ENCODE measurements around the gene ABCA5. TPM values are rescaled to one million over a fixed set of nuclear protein-coding genes. Genes with fewer than 3 reads are reported as not detected.

The ABCA5 gene
- polyA plus RNA-seq, 1 experiment, result 6.5 TPM

- Histone ChIP-seq H3K36me3 (ENCODE audit: control insufficient read depth, insufficient read depth, low read length) (no peaks in the 10 kb centered on the region), H3K4me3 (ENCODE audit: low read depth, low read length) (no peak overlapping the region), H3K27me3 (ENCODE audit: control insufficient read depth, insufficient read depth, low read length) (no peaks in the 10 kb centered on the region)
- CTCF ChIA-PET, result no interaction called here
- POLR2A ChIA-PET, result no interaction called here
- no peak for DNase-seq (ENCODE audit: low read depth)
- no peak for TF ChIP-seq CTCF (IDR thresholded peaks at IDR 0.05; ENCODE audit: insufficient read depth, low read depth, low read length)
These were observed 24.0 kb upstream of the ABCA5 start for GRCh38 chr17:69350911-69351310.

- no peak for TF ChIP-seq CTCF (IDR thresholded peaks at IDR 0.05; ENCODE audit: insufficient read depth, low read depth, low read length)
- Histone ChIP-seq H3K4me3 (ENCODE audit: low read depth, low read length) (no peak overlapping the region), H3K36me3 (ENCODE audit: control insufficient read depth, insufficient read depth, low read length) (no peaks in the 10 kb centered on the region), H3K27me3 (ENCODE audit: control insufficient read depth, insufficient read depth, low read length) (no peaks in the 10 kb centered on the region)
- POLR2A ChIA-PET, result no interaction called here
- CTCF ChIA-PET, result no interaction called here
- no peak for DNase-seq (ENCODE audit: low read depth)
These were observed 21.5 kb upstream of the ABCA5 start for GRCh38 chr17:69348429-69348828.

GRCh38 chr17:69346766-69347165 is 19.8 kb upstream of the ABCA5 start:
- no peaks in the 10 kb centered on the region for H3K27me3 ChIP-seq (ENCODE audit: control insufficient read depth, insufficient read depth, low read length)
- TF ChIP-seq CTCF (IDR thresholded peaks at IDR 0.05; ENCODE audit: insufficient read depth, low read depth, low read length), result no peak
- H3K4me3 ChIP-seq (ENCODE audit: low read depth, low read length), result no peak overlapping the region
- no peak for DNase-seq (ENCODE audit: low read depth)
- ChIA-PET POLR2A (no interaction called here), CTCF (interaction anchor here (0.6 to 2.5 kb wide), 3 partner anchors 176 to 193 kb away, joined by 3 to 7 read pairs (median 4); no protein-coding TSS in a partner anchor)
- H3K36me3 ChIP-seq (ENCODE audit: control insufficient read depth, insufficient read depth, low read length), result no peaks in the 10 kb centered on the region

- DNase-seq (ENCODE audit: low read depth), result no peak
- no peak overlapping the region for H3K4me3 ChIP-seq (ENCODE audit: low read depth, low read length)
- POLR2A ChIA-PET, result no interaction called here
- CTCF ChIA-PET, result interaction anchor here (2.5 kb wide), 1 partner anchor 178 kb away, joined by 7 read pairs; no protein-coding TSS in a partner anchor
- no peaks in the 10 kb centered on the region for H3K27me3 ChIP-seq (ENCODE audit: control insufficient read depth, insufficient read depth, low read length)
- H3K36me3 ChIP-seq (ENCODE audit: control insufficient read depth, insufficient read depth, low read length), result no peaks in the 10 kb centered on the region
- no peak for TF ChIP-seq CTCF (IDR thresholded peaks at IDR 0.05; ENCODE audit: insufficient read depth, low read depth, low read length)
These were observed 18.0 kb upstream of the ABCA5 start for GRCh38 chr17:69344939-69345338.

GRCh38 chr17:69342896-69343644 is 16.1 kb upstream of the ABCA5 start:
- Histone ChIP-seq H3K36me3 (ENCODE audit: control insufficient read depth, insufficient read depth, low read length) (no peaks in the 10 kb centered on the region), H3K4me3 (ENCODE audit: low read depth, low read length) (no peak overlapping the region), H3K27me3 (ENCODE audit: control insufficient read depth, insufficient read depth, low read length) (no peaks in the 10 kb centered on the region)
- ChIA-PET CTCF (no interaction called here), POLR2A (no interaction called here)
- TF ChIP-seq CTCF (IDR thresholded peaks at IDR 0.05; ENCODE audit: insufficient read depth, low read depth, low read length), result no peak
- DNase-seq (ENCODE audit: low read depth), result no peak

All from BJ (cell line).